Measurements from ENCODE around the gene ELL.

ELL gene

DNA sequence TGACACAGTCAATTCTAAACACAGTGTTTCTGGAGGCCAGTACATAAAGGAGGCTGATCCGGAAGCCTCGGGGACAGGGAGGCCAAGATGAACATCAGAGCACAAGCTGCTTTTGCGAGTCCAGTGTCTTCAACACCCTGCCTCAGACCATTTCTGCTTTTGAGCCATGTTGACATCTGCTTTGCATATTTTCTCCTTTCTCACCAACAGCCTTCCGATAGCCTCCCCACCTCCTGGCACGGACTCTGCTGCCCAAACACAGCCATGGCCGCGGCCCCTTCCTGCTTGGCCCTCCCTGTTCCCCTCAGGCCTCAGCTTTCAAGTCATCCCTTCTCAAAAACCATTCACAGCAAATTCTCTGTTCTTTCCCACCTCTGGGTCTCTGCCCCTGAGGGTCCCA, 128.0 kb downstream of the ELL start:
- H3K9ac ChIP-seq (ENCODE audit: low read depth, low read length): no peak overlapping the region
- peaks cover 2% of the 10 kb centered on the region for H3K36me3 ChIP-seq (ENCODE audit: control insufficient read depth, insufficient read depth, low read length)
- no peaks in the 10 kb centered on the region for H3K9me3 ChIP-seq (ENCODE audit: control insufficient read depth, insufficient read depth, low read length)
- no peak overlapping the region for H3K4me3 ChIP-seq (ENCODE audit: low read depth, low read length)
- peaks cover 7% of the 10 kb centered on the region for H3K27me3 ChIP-seq (ENCODE audit: control insufficient read depth, insufficient read depth, low read length)
- H3K4me1 ChIP-seq (ENCODE audit: control insufficient read depth, insufficient read depth, low read length): no peaks in the 10 kb centered on the region

GRCh38 chr19:18392926-18393325, 128.9 kb downstream of the ELL start:
- H3K27me3 ChIP-seq (ENCODE audit: control insufficient read depth, insufficient read depth, low read length): peaks cover 5% of the 10 kb centered on the region
- no peaks in the 10 kb centered on the region for H3K4me1 ChIP-seq (ENCODE audit: control insufficient read depth, insufficient read depth, low read length)
- H3K4me3 ChIP-seq (ENCODE audit: low read depth, low read length): no peak overlapping the region
- H3K9me3 ChIP-seq (ENCODE audit: control insufficient read depth, insufficient read depth, low read length): no peaks in the 10 kb centered on the region
- no peak overlapping the region for H3K9ac ChIP-seq (ENCODE audit: low read depth, low read length)
- peaks cover 10% of the 10 kb centered on the region for H3K36me3 ChIP-seq (ENCODE audit: control insufficient read depth, insufficient read depth, low read length)
